GM10847 (cell line): ENCODE data around the gene ARHGAP24.

Source experiments
- POLR2A ChIP-seq: IDR thresholded peaks from 2 replicates; pipeline ENCODE4 v1.6.1; 2011; ENCODE audit not compliant: insufficient read length; ENCODE audit errors: extremely low read depth

ARHGAP24 gene

GRCh38 chr4:85744950-85745349 is 270.0 kb downstream of the ARHGAP24 start:
- TF ChIP-seq POLR2A: no peak

- TF ChIP-seq POLR2A: no peak
Observed at GRCh38 chr4:85745939-85746338, 271.0 kb downstream of the ARHGAP24 start.

GRCh38 chr4:85747882-85748491 is 273.0 kb downstream of the ARHGAP24 start:
- TF ChIP-seq POLR2A: no peak

DNA sequence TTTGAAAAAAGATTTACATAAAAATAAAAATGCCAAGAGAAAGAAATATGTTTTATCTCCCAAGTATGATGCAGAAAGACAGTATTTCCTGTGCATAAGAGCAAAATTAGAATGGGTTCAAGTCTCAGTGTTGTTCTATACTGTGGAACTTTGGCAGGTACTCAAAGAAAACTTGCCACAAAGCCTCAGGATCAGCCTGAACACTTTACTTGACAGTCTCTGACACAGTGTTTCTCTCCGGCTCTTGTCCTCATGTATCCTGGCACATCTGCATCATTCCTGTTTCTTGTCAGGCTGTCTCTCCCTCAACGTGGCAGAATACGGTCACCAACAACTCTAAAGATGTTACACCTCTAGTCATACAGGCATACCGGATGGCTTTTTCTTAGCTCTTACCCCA is 273.7 kb downstream of the ARHGAP24 start:
- TF ChIP-seq POLR2A: no peak

- no peak for TF ChIP-seq POLR2A
Observed at GRCh38 chr4:85751866-85752265, 276.9 kb downstream of the ARHGAP24 start.

GRCh38 chr4:85755285-85755684 is 280.3 kb downstream of the ARHGAP24 start:
- TF ChIP-seq POLR2A: no peak

DNA sequence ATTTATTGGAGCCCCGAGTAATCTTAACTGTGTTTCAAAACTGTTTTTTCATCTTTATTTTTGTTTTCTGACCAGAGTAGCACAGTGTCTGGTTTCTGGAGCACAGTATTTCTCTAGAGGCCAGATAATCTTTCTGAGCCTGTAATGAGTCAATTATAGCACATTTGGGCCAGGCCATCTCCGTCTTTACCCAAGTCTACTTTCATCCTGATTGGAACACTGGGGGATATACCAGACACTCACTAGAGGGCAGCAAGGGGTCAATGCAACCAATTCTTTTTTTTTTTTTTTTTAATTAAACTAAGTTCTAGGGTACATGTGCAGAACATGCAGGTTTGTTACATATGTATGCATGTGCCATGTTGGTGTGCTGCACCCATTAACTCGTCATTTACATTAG is 282.0 kb downstream of the ARHGAP24 start:
- TF ChIP-seq POLR2A: no peak

DNA sequence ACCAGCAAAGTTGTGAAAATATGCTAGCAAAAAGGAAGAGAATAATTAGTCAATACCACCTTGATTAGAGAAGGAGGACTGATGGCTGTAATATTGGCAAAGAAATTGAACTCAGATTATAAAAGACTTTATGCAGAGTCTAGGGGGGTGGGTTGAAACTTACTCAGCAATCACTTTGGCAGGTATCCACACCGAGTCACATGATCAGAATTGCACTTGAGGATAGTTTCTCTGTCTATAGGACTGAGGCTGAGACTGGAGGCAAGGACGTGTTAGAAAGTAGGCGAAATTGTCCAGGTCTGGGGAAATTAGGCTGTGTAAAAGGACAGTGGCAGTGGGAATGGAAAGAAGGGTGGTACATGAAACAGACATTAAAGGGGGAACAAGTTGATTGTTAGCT is 284.4 kb downstream of the ARHGAP24 start:
- TF ChIP-seq POLR2A: no peak

- no peak for TF ChIP-seq POLR2A
Observed at GRCh38 chr4:85760511-85760910, 285.6 kb downstream of the ARHGAP24 start.

GRCh38 chr4:85761803-85762528 is 287.0 kb downstream of the ARHGAP24 start:
- TF ChIP-seq POLR2A: no peak

DNA sequence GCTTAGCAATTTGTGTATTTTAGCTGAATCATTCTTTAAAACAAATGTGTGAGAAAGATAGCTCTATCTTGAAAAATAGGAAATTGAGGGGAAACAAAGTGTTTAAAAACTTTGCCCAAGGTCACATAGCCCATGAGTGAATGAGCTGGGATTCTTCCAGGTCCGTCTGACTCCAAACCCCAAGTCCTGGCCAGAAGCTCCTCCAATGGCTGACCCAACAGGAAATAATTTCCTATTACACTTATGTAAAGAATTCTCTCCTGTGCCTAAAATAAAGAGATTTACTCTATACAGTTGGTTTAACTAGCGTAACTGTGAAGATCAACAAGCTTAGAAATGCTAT is 287.6 kb downstream of the ARHGAP24 start:
- no peak for TF ChIP-seq POLR2A

- no peak for TF ChIP-seq POLR2A
Observed at GRCh38 chr4:85763202-85763601, 288.3 kb downstream of the ARHGAP24 start.

DNA sequence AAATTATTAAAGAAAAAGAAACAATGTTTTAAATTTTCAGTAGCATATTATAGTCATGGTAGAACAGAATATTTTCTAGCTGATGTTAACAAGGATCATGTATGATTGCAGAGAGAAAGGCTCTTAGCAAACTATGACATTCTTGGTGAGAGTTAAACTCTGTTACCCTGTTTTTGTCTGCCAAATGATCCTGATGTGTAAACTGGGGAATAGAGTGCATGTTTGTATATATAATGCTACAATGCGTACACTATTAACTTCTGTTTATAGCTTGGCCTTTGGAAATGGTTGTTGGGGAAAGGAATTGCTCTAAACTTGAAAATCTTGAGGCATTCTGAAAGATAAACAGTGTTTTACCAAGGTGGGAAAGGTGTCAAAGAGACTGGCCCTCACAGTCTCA is 292.7 kb downstream of the ARHGAP24 start:
- no peak for TF ChIP-seq POLR2A

DNA sequence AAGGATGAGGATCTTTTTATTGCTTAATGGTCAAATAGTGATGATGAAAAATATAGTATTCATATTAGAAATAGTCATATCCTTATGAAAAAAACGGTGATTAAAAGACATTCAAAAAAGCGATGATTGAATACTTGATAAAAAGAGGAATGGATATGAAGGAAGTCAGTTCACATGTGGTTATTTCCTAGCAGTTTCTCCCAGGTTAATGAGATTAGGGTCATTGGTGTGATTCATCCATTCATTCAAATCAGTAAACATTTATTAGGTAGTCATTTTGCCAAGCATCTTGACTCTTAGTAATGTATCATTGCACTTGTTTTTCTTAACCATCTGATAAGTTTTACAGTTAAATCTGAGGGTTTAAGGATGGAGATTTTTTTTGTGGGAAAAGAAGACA is 294.1 kb downstream of the ARHGAP24 start:
- no peak for TF ChIP-seq POLR2A

DNA sequence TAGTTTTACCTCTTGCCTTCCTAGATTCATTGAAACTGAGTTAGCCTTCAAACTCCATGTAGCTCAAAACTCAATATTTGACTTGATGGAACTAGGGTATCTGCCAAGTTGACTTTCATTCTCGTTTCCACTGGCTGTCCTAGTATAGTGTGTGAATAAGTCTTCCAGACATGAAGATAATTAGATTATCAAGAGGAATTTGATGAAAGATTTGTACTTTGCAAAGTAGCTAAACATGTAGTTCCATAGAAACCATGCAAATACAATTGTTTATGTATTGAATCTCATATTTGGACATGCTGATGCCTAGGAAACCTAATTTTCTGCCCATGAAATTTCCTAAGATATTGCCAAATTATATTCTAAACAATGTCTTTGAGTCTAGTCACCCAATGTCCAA is 297.5 kb downstream of the ARHGAP24 start:
- no peak for TF ChIP-seq POLR2A

GRCh38 chr4:85773372-85773771 is 298.4 kb downstream of the ARHGAP24 start:
- no peak for TF ChIP-seq POLR2A

GRCh38 chr4:85774000-85774399 is 299.1 kb downstream of the ARHGAP24 start:
- TF ChIP-seq POLR2A: no peak
